HG03103 (cell line): ENCODE results near the gene ISOC2.
"Not testable (repeated sequence)": the region's sequence is repeated elsewhere in the genome, so short reads cannot be mapped to it uniquely, and the experiment has no call there.

Source experiments
- ATAC-seq: cut with Tn5 transposase; IDR thresholded peaks from one replicate; pipeline ENCODE4 v1.9.1; 2021; ENCODE audit warnings: low read depth; ENCODE audit not compliant: unreplicated experiment

The ISOC2 gene

DNA sequence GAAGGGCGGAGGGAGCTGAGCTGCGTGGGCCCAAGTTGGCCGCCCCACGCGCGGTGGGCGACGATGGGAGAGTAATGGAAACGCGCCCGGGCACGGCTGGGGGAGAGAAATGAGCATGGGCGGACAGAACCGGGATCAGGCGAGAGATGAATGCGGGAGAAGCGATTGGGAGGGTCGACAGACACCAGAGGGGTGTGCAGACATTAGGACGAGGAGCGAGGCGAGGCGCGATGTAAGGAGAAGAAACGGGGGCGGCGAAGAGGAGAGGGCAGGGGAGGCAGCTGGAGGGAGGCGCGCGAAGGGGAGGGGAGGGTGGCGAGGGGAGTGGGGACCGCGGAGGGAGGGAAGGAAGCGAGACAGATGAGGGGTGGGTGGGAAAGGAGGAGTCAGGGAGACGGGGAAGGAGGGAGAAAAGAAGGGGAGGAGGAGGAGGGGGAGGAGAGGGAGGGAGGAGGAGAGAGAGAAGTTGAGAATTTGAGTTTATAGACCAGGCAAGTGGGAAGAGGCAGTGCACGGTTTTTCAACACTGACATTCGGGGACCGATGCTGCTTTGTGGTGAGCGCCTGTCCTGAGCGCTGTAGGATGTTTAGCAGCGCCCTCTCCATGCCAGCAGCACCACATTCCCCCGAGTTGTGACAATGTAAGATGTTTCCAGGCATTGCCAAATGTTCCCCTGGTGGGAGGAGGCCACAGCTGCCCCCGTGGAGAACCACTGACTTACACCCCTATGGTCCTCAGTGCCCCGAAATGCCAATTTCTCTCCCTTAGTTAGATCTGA lies 18.2 kb downstream of the ISOC2 start, which contains the start of gene SHISA7:
Gene SHISA7, minus strand, starts transcription at position 256 of the 779 bp plus-strand sequence. CDS start 437 bp downstream, outside the sequence.
- ATAC-seq, result no peak

DNA sequence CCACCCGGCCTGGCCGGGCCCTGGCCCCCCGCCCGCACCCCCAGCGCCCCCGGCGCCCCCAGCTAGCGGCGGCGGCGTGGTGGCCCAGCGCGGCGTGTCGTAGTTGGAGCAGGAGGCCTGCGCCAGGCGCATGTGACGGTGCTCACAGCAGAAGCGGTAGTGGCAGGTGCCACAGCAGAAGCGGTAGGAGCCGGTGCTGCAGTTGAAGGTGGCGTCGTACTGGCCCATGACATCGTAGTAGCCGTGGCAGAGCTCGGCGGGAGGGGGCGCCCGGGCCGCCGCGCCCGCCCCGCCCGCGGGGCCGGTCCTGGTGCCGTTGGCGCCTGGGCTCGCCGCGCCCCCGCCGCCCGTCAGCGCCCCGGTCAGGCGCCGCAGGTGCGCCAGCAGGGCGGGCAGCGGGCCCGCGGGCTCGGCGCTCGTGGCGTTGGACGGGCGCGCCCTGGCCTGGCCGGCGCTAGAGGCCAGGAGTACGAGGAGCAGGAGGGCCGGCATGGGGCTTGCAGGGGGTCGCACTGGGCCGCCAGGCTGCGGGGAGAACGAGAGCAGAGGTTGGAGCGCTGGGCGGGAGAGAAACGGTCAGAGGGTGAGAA lies 19.0 kb downstream of the ISOC2 start:
- ATAC-seq, result no peak

DNA sequence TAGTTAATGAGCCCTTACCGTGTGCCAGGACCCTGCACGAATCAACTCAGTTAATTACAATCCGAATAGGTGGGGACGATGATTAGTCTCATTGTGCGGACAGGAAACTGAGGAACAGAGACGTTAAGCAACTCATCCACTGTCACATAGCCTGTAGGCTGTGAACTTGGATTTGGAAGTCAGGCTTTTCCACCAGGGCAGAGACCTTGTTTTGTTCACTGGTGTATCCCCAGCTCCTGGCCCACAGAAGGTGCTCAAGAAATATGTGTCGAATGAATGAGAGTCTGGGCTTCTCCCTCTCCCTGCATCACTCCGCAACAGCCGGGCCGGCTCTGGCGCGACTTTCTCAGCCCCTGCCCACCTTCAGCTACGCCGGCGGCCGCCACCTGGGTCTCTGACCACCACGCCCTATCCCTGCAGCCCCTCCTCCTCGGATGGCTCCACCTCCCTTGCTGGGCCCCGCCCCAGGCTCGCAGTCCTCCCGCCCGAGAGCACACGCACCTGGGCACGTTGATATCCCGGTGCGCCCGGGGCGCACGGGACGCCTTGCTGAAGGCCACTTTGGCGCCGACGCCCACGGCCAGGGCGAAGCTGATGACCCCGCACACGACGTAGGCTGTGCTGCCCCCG lies 19.6 kb downstream of the ISOC2 start:
- no peak for ATAC-seq

DNA sequence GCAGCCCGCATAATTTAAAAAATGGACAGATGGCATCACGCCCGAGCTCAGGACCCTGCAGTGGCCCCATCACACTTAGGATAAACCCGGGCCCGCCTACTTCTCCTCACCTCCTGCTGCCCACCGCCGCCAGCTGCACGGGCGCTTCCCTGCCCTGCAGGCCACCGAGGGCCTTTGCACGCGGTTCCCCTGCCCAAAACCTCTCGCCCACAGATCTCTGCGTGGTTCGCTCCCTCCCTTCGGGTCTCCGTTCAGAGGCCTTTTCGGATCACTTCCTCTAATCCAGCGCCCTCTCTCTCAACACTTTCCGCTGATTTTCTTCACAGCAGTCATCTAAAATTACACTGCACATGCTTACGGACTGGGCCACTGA lies 20.1 kb downstream of the ISOC2 start:
- no peak for ATAC-seq

DNA sequence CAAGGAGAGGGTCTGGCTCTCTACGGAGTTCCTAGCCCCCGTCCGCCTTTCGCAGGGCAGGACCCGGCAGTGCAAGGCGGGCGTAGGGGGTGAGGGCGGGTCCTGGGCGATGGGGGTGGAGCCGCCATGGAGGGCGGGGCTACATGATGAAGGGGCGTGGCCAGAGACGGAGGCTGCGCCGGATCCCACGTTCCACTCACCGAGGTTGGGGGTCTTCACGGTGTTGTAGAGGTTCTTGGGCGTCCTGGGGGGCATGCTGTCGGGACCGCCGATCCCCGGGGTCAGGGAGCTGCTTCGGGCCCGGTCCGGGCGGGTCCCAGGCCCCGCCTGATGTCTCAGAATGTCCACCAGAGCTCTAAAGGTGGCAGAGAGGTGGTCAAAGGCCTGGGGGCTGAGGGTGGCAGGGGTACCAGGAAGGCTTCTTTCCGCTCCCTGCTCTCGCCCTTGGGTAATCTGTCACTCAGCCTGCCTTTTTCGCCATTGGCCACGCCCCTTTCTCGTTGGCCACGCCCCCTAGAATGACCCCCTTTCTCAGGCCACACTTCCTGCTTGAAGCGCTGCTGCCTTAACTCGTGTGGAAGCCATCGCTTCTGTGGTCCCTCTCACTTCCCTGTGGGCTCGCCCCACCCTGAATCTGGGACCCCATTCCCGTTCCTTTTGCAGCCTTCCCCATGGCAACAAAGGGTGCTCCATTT lies 20.9 kb downstream of the ISOC2 start:
- ATAC-seq, result no peak

DNA sequence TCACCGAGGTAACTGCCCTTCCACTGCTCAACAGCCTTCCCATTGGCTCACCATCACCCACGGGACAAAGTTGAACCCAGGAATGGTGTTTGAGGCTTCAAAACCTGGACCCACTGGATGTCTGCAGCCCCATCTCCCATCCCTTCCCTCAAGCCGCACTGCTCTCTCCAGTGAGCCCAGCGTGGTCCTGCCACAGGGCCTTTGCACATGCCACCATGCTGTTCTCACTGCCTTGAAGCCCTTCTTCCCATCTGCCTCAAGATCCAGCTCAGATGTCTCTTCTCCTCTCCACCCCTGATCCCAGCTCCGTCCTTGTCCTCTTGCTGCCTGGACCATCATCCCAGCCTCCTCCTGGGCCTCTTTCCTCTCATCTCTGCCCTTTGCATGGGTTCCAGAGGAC lies 22.4 kb downstream of the ISOC2 start:
- no peak for ATAC-seq

DNA sequence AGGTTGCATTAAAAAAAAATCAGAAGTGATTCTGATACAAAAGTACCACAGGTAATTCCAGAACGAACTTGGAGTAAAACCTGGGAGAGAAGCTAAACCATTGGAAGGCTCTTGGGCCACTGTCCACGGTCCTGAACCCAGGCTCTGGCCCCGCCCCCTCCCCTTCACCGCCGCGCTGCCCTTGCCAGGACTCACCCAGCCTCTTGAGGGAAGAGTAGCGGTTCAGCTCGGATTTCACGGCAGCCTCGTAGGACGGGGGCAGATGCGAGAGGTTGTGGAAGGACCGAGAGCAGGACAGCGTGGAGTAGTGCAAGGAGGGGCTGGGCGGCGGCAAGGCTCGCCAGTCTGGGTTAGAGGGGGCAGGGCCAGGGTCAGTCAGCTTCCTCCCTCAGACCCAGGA lies 24.0 kb downstream of the ISOC2 start:
- ATAC-seq, result no peak

DNA sequence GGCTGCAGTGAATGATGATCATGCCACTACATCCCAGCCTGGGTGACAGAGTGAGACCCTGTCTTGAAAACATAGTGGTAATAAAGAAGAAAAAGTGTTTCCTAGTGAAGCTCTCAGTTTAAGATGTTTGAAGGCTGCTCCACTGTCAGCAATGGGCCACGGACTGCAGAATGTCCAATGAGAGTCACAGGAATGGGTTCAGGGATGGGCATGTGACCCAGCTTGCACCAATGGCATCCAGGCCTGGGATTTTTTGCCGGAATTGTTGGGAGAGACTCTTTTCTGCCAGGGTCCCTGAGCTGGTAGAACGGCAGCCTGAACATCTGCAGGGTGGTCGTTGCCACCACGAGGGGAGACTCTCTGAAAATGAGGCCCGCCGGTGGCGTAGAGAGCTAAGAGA lies 24.6 kb downstream of the ISOC2 start:
- no peak for ATAC-seq

DNA sequence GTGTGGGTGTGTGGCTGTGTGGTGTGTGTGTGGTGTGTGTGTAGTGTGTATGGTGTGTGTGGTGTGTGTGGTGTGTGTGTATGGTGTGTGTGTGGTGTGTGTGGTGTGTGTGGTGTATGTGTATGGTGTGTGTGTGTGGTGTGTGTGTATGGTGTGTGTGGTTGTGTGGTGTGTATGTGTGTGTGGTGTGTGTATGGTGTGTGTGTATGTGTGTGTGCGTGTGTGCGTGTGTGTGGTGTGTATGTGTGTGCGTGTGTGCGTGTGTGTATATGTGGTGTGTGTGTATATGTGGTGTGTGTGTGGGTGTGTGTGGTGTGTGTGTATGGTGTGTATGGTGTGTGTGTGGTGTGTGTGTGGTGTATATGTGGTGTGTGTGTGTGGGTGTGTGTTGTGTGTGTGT lies 26.4 kb downstream of the ISOC2 start:
- no peak for ATAC-seq

DNA sequence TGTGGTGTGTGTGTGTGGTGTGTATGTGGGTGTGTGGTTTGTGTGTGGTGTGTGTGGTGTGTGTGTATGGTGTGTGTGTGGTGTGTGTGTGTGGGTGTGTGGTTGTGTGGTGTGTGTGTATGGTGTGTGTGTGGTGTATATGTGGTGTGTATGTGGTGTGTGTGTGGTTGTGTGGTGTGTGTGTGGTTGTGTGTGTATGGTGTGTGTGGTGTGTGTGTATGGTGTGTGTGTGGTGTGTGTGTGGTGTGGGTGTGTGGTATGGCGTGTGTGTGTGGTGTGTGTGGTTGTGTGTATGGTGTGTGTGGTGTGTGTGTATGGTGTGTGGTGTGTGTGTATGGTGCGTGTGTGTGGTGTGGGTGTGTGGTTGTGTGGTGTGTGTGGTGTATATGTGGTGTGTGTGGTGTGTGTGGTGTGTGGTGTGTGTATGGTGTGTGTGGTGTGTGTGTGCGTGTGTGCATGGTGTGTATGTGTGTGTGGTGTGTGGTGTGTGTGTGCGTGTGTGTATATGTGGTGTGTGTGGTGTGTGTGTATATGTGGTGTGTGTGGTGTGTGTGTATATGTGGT lies 27.0 kb downstream of the ISOC2 start:
- no peak for ATAC-seq

DNA sequence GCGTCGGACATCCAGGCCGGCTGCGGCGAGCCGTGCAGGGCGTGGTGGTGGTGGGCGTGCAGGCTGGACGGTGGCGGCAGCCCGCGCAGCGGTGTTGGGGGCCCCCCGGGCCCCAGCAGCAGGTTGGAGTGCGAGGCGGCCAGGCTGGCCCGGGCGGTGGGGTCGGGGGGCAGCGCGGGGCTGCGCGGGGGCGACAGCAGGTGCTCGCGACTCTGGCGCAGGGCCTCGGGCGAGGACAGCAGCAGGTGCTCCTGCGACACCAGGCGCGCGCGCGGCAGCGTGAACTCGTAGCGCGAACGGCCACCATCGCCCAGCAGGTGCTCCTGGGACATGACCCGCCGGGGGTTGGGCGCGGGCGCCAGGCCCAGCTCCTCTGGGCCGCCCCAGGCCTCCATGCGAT lies 28.1 kb downstream of the ISOC2 start:
- ATAC-seq, result no peak

DNA sequence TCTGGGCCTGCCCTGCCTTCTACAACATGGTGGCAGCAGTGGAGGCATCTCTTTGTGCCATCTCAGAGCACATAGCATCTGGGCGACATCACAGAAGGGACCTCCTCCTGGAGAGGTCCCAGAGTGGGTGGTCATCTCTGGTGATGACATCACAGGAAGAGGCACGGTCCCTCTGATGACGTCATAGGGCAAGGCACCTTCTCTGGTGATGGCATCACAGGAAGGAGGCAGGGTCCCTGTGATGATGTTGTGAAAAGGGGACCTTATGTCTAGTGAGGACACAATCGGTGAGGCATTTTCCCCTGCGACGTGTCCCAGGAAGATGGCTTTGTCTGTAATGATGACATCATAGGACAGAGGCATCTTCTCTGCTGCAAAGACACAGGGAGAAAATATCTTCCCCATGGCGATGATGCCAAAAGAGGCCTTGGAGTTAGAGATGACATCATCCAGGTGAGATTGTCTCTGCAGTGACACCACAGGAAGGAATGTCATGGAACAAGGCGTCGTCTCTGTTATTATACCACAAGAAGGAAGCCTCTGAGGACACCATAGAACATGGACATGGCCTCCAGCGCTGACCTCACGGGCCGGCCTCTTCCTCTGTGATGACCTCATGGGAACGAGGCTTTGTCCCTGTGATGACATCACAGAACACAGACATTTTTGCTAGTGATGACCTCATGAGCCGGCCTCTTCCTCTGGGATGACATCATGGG lies 29.0 kb downstream of the ISOC2 start:
- no peak for ATAC-seq

DNA sequence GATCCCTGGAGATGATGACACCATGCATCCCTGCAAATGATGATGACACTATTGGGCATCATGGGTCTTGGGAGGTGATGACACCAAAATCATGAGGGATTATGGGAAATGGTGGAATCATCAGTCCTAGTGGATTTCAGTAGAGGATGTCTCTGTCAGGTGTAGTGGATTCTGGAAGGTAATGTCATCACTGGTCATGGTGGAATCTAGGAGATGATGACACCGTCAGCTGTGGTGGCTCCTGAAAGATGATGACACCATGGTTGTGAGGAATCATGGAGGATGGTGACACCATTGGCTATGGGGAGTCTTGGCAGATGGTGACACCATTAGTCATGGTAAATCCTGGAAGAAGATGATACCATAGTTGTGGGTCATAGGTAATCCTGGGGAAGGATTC lies 30.3 kb downstream of the ISOC2 start:
- ATAC-seq, result no peak

DNA sequence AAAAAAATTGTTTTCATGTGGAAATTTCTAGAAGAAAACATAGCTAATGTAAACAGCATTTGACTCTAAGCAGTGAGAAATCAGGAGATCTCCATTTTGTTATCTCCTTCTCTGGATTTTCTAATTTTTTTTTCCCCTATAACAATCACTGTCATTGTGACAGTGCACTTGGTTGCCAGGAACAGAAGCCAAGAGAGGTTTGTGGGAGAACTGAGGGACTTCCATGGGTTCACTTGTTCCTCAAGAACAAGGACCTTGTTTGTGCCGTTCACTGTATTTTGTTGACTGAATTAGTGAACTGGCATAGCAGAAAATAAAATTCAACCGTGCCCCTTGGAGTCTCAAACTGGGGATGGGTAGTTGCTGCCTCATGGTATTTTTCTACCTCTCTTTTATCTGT lies 35.4 kb downstream of the ISOC2 start:
- ATAC-seq, result no peak

DNA sequence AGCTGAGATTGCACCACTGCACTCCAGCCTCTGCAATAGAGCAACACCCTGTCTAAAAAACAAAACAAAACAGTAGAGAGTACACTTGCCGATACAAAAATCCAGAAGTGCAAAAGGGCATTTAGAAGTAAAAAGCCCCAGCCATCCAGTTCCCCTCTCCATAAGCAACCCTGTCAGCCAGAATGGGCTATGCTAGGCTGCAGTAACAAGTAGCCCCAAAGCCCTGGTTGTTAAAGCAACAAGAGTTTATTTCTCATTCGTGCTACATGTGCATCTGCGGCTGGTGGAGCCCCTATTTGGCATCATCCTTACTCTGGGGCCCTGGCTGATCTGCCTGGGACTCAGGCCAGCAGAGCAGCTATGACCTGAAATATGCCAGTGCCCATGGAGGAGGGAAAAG lies 36.9 kb downstream of the ISOC2 start:
- no peak for ATAC-seq

DNA sequence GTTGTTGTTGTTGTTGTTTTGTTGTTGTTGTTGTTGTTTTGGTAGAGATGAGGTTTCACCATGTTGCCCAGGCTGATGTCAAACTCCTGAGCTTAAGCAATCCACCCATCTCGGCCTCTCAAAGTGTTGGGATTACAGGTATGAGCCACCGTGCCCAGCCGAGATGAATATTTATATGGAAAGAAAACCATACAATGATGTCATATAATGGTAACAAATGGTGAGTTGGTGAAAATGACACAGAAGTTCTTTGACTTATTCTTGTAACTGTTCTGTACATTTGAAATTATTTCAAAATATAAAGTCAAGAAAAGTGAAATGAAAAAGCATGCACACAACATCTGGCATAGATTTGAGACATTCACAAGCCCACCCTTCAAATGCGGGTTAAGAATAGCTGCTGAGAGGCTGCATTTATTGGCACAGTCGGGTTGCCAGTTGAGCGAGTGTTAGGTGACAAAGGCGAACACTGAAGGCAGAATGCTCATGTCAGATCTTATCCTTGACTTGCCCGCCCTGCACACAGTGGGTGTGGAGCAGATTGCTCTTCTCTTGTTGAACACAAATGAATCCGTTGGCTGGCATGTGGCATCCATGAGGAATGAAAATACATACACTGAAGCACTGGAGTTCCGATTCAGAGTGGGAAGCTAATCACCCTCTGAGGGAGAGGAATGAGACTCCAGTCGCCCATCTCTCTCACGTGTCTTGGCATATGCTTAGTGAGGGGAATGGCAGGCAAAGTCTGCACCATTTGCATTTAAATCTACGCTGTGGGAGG lies 38.0 kb downstream of the ISOC2 start:
- ATAC-seq, result no peak

DNA sequence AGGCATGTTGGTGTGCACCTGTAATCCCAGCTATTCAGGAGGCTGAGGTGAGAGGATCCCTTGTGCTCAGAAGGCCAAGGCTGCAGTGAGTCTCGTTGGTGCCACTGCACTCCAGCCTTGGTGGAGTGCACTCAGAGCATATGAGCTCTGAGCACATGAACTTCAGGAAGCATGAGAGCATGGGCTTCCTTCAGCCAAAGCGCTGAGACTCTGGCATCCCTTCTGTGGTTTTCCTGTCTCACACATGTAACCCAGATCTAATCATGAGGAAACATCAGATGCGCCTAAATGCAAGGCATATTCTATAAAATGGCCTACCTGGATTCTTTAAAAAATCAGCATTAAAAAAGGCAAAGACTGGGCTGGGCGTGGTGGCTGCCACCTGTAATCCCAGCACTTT lies 40.2 kb downstream of the ISOC2 start:
- not testable (repeated sequence) for ATAC-seq

DNA sequence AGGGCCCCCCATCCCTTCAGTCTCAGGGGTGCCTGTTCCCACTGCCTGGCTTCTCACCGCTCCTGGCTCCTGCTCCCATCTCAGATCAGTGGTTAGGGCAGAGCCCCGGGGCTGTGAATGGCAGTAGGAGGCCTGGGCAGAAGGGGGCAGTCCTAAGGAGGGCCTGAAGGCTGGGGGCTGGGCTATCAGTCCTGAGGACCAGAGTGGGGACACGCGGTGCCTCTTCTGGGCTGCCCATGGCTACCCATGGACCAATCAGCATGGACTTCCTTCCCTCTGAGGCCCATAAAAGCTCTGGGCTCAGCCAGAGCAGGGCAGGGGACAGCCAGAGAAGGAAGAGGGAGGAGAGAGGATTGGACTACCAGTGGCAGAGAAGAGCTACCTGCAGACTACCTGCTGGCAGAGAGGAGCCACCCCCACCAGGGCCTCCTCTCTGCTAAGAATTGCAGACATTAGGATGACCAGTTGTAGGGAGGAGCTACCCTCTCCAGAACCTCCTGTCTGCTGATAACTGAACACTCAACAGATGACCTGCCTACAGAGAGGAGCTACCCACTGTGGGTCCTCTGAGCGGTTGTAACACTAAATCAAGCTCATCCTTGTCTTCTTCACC lies 41.7 kb downstream of the ISOC2 start:
- no peak for ATAC-seq

DNA sequence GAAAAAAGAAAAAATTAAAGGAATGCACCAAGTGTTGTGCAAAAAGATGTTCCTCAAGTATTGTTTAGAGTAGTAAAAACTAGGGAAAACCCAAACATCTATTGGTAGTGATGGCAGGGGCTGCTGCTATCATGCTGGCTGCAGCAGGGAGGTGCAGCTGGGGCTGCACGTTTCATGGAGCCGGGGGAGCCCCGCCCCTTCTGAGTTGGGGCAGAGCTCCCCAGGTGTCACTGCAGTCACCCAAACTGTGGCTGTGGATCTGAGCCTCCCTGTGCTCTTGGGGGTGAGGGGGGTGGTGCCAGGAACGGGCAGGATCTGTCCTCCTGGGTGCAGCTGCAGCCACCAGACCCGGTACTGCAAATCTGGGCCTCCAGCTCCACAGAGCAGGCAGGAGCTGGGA lies 42.3 kb downstream of the ISOC2 start:
- ATAC-seq, result no peak
